ENCODE measurements around the gene MYO5B.

The MYO5B gene

GRCh38 chr18:49778826-49779465 is 416.0 kb downstream of the MYO5B start:
- no peak for DNase-seq (ENCODE audit: low read depth in 1 of 2, low spot score in 1 of 2)
- TF ChIP-seq JUND (IDR thresholded peaks at IDR 0.05; ENCODE audit: low read depth), result no peak
- in situ Hi-C loops (cut with HindIII; ENCODE audit: low pct_unique_long_range_greater_than_20kb, low sequenced_read_pairs), result no loop called here
